ENCODE results near the gene THAP9.
A peak's percentile ranks its signal among the peaks of the same experiment; 100 is the strongest.
"Not testable (repeated sequence)": the region's sequence is repeated elsewhere in the genome, so short reads cannot be mapped to it uniquely, and the experiment has no call there.

The THAP9 gene, protein sequence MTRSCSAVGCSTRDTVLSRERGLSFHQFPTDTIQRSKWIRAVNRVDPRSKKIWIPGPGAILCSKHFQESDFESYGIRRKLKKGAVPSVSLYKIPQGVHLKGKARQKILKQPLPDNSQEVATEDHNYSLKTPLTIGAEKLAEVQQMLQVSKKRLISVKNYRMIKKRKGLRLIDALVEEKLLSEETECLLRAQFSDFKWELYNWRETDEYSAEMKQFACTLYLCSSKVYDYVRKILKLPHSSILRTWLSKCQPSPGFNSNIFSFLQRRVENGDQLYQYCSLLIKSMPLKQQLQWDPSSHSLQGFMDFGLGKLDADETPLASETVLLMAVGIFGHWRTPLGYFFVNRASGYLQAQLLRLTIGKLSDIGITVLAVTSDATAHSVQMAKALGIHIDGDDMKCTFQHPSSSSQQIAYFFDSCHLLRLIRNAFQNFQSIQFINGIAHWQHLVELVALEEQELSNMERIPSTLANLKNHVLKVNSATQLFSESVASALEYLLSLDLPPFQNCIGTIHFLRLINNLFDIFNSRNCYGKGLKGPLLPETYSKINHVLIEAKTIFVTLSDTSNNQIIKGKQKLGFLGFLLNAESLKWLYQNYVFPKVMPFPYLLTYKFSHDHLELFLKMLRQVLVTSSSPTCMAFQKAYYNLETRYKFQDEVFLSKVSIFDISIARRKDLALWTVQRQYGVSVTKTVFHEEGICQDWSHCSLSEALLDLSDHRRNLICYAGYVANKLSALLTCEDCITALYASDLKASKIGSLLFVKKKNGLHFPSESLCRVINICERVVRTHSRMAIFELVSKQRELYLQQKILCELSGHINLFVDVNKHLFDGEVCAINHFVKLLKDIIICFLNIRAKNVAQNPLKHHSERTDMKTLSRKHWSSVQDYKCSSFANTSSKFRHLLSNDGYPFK

DNA sequence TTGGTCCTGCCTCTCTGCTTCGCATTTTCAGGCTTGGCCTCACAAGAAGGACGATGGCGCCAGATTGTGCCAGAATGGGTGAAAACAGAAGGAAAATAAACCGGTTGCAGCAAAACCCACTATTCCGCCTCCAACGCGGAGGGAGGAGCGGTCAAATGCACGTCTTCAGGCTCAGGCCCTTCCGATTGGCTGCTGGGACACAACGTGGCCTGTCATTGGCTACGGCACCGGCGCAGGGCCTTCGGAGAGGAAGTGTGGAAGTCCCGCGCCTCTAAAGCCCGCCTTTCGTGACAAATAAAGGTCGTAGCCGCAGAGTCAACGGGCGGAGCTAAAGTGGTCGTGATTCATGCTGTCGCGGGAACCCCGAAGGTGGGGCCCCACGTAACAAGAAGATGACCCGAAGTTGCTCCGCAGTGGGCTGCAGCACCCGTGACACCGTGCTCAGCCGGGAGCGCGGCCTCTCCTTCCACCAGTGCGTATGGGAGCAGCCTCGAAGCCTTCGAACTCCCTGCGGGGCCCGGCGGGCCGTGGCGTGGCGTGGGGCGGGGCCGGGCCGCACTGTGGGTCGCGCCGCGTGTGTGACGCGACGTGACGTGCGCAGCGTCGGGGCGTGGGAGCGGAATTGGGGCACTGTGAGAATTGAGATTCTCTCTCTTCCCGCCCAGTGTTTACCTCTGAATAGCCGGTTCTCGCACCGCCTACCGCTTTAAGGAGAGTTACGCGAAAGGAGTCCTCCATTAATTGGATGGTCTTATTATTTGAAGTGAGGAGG lies at the start of gene THAP9:
TSS of gene THAP9 (plus strand) at position 325 of the 772 bp plus-strand sequence. CDS start at position 393, 68 bp downstream.
- peak; percentile 90 for DNase-seq

DNA sequence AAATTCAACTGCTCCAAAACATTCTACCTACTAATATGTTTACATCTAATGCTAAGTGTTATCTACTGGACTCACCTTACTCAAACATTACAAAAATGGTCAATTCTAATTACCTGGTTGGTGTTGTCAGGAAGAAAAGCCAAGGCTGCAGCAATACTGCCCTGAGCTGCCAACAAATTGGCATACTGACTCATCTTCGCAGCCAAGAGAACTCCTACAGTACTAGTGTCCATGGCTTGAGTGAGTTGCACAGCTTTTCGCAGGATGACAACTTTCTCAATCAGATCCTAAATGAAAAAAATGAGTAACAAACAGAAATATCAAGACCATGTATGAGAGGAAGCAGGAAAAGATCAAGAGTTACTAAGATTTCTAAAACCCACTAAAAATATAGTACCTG lies 49.2 kb upstream of the THAP9 start:
- DNase-seq: no peak

DNA sequence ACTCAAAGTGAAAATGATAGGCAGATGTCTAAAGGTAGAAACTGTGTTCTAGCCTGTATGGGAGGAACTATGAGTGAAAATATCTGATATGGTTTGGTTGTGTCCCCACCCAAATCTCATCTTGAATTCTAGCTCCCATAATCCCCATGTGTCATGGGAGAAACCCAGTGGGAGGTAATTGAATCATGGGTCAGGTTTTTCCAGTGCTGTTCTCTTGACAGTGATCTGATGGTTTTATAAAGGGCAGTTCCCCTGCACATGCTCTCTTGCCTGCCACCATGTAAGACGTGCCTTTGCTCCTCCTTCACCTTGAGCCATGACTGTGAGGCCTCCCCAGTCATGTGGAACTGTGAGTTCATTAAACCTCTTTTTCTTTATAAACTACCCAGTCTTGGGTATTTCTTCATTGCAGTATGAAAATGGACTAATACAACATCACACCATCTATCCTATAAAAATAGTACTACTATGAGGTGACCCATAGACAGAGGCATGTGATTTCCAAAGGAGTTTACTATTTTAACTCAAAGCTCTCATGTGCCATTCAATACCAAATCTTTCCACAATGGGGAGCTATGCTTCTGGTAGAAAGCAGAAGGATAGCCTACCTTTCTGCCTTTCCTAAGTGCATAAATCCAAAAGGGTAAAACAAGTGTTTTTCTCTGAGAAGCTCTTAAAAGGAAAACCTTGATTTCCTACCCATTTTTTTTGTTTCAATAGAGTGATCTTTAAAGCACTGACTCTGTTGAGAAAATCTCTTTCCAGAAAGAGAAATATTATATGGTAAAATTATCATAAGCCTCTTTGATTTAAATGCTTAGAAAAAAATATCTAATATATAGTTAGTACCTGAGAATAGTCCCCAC lies 48.4 kb upstream of the THAP9 start:
- DNase-seq: peak; percentile 1

DNA sequence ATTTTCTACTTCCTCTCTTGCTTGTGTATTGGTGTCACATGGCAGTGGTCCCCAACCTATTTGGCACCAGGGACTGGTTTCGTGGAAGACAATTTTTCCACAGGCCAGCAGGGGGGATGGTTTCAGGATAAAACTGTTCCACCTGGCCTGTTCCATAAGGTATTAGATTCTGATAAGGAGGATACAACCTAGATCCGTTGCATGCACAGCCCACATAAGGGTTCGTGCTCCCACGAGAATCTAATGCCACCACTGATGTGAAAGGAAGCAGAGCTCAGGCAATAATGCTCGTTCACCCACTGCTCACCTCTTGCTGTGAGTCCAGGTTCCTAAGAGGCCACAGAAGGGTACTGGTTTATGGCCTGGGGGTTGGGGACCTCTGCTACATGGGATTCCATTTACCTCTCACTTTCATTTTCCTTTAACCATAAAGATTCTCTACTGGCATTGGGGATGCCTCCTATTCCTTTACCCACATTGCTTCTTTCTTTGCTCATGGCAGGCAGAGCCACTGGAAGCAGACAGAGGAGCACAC lies 47.7 kb upstream of the THAP9 start:
- DNase-seq: no peak

DNA sequence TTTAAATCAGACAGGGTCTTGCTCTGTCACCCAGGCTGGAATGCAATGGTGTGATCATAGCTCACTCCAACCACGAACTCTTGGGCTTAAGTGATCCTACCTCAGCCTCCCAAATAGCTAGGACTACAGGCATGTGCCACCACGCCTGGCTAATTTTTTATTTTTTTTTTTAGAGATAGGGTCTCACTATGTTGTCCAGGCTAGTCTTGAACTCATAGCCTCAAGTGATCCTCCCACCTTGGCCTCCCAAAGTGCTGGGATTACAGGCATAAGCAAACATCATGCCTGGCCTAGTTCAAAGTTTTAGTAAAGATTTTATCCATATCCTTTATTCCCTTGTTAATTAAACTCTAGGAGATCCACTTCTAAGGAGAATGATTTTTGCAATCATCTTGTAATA lies 40.0 kb upstream of the THAP9 start:
- not testable (repeated sequence) for DNase-seq

DNA sequence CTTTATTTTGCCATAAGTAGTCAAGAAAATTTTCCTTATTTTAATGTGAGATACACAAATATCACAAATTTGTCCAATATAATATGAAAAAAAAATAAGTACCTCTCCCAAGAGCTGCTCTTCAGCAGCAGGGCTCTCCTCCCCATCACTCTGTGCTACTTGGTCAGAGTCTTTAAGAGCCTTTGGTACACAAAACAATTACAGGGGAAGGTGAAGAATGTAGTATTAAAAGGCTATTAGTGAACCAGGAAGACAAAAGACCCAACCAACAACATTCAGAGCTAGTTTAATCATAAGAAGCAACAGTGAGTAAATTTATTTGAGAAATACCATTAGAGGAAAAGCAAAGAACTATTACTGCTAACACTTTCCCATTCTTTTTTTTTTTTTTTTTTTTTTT lies 39.0 kb upstream of the THAP9 start:
- DNase-seq: no peak

DNA sequence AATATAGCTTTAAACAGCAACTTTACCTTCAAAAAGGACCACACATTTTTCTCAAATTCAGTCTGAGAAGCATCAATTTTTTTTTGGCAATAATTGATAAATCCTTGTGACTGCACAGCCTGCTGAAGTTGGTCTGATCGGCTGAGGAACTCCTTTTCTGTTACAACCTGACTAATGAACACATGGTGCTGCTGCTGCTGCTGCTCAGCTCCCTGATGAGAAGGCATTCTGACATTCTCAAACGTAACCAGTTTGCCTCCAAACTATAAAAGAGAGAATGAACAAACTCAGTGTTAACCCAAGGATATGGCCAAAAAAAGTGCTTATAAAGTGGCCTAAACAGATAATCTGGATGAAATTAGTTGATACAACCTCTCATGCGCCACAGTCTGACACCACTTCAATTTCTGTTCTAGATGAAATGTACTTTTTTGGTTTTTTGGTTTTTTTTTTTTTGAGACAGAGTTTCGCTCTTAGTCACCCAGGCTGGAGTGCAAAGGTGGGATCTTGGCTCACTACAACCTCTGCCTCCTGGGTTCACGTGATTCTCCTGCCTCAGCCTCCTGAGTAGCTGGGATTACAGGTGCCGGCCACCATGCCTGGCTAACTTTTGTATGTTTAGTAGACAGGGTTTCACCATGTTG lies 36.1 kb upstream of the THAP9 start:
- DNase-seq: no peak

DNA sequence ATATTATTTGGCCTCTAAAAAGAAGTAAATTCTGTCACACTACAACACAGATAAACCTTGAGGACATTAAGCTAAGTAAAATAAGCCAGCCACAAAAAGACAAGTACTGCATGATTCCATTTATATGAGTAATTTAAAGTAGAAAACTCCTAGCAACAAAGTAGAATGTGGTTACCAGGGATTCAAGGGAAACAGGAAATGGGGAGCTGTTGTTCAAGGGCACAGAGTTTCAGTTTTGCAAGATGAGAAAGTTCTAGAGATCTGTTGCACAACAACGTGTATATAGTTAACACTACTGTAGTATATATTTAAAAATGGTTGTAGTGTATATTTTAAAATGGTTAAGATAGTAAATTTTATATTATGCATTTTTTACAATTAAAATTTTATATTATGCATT lies 34.9 kb upstream of the THAP9 start:
- DNase-seq: no peak

DNA sequence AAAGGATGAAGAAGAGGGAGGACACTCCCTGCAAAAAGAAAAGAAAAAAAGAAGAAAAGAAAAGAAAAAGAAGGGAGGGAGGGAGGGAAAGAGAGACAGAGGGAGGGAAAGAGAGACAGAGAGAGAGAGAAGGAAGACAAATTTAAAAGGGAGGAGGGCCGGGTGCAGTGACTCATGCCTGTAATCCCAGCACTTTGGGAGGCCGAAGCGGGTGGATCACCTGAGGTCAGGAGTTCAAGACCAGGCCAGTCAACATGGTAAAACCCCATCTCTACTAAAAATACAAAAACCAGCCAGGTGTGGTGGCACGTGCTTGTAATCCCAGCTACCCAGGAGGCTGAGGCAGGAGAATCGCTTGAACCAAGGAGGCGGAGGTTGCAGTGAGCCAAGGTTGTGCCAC lies 34.5 kb upstream of the THAP9 start:
- DNase-seq: not testable (repeated sequence)

DNA sequence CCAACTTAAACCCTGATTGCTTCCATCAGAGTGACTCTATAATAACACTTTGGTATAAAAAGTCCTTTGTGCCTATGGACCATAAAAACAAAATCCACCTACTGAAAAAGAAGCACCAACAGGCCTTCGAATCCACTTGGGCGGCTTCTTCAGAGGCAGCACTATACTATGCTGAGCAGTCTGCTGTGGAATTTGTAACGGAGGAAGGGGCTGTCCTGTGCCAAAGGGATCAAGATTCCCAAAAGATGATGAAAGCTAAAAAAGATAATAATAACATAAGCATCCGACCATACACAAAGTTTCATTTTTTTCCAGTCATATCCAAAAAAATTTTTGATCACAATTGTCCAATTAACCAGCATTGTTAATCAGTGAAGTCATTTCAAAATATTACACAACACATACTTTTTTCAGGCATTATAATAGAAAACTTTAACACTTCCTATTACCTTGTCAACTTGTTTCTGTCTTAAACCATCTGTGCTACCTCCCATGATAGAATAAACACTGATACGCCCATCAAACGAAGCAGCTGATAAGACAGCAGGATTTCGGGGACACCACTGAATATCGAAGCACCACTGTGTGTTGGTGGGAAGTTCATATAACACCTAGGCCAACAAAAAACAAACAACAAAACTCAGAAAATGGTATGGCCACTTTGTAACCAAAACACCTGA lies 33.7 kb upstream of the THAP9 start:
- no peak for DNase-seq

DNA sequence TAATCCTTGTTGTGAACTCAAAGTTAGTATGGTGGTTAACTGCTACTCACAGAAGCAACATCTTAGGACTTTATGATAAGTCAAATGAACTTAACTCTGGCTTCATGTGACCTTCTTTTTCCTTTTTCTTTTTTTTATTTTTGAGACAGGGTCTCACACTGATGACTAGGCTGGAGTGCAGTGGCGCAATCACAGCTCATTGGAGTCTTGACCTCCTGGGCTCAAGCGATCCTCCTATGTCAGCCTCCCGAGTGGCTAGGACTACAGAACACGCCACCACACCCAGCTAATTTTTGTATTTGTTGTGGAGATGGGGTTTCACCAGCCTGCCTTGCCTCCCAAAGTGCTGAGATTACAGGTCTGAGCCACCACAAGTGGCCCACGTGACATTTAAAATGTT lies 32.0 kb upstream of the THAP9 start:
- DNase-seq: no peak

DNA sequence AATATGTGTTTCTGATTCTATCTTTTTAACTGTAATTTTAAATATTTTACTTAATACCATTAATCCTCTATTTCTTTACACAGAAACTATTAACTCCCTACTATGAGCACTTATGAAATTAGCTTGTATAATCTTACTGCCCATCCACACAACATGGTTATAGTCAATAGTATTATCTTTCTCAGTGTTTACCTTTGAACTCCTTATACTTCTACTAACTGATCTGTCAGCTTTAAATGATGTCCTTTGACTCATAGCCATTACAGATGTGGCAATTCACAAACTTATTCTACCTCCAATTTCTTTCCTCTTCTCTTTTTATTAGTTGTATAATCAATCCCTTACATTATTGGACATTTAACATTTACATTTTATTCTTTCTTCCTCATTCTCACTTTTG lies 15.1 kb upstream of the THAP9 start:
- DNase-seq: no peak

DNA sequence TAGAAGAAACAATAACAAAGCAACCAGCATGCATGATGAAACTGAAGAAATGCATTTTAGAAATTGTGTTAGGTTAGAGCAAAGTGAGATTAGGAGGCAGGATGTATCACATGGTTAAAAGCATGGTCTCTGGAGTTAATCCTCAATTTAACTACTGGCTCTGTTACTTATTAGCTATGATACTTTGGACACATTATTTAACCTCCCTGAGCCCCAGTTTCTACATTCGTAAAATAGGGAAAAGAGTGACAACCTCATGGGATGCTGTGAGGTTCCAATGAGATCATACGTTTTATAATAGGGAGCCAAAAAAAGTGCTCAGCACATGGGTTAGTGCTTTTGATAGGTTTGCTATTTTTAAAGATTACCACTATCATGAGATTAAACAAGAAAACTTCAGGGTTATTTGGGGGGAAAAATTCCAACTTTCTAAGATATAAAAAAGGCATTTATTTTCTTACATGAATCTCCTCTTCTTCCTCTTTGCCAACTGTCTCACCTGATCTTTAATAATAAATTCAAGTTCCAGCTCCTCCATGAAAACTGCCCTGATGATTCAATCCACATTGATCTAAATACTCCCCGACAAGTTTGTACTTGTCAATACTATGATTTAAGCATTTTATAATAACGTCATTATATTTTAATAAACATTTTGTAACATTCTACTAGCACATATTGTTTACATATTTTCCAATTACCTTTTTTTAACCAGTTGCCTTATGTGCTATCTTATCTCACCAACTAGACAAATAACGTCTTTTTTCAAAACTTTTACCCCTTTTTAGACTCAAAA lies 14.2 kb upstream of the THAP9 start:
- DNase-seq: no peak

DNA sequence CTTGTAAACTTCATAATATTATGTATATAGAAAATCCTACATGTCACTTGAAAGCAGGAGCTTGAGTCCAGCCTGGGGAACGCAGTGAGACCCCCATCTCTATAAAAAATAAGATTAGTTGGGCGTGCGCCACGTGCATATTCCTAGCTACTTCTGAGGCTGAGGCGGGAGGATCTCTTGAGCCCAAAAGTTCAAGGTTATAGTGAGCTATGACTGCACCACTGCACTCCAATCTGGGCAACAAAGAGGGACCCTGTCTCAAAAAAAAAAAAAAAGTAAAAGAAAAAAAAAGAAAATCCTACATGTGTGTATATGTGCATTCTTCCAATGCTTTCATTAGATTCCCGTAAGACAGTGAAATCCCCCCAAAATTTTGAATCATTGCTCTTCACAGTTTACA lies 11.2 kb upstream of the THAP9 start:
- no peak for DNase-seq

DNA sequence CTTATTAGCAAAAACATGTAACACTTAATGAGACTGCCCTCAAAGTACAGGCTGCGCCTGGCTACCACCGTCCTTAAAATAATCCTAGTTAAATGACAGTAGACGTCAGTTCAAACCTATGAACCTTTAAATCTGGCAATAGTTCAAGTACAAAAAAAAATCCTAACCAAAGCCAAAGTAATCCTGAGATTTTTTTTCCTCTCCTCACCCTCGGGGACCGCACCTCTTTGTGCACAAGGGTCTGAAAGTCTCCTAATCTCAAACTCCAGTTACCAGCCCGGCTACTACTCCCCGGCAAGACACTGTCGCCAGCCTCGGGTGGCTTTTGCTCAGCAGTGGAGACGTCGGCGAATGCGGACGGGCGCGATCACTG lies 10.0 kb upstream of the THAP9 start:
- no peak for DNase-seq

DNA sequence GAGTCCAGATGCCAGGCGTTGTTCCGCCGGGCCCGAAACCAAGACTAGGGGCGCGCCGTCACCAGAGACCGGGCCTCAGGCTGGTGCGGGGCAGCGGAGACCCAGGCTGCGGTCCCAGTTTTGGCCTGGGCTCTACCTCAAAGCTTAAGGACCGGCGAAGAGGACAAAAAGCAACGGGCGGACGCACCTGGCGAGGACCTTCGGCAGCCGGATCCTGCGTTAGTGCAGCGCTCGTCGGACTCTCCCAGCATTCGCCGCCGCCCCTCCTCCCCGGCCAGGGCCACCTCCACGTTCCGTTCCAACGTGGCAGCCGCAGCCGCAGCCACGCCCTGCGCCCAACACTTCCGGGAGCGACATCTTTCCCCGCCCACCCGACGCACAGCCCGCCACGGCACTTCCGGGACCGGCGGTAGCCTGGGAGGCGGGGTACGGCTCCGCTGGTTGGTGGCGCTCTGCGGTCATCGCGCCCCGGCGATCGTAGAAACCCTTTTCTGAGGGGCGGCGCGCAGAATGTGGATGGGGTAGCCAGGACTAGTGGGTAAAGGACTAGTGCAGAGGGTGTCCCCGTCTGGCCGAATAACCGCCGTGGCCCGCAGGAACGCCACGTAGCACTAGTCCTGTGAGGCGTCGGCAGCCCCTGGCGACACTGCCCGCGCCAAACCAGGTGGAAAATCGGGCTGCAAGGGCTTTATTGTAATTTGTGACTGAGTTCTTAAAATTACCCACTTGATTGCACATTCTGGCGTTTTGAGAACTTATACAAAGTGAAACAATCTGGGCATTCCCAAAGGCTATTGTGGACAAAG lies 9.4 kb upstream of the THAP9 start, which contains the start of gene SEC31A:
TSS of gene SEC31A (minus strand) at position 253 of the 806 bp plus-strand sequence. CDS start 9,217 bp downstream, outside the sequence.
- DNase-seq: peak; percentile 87

DNA sequence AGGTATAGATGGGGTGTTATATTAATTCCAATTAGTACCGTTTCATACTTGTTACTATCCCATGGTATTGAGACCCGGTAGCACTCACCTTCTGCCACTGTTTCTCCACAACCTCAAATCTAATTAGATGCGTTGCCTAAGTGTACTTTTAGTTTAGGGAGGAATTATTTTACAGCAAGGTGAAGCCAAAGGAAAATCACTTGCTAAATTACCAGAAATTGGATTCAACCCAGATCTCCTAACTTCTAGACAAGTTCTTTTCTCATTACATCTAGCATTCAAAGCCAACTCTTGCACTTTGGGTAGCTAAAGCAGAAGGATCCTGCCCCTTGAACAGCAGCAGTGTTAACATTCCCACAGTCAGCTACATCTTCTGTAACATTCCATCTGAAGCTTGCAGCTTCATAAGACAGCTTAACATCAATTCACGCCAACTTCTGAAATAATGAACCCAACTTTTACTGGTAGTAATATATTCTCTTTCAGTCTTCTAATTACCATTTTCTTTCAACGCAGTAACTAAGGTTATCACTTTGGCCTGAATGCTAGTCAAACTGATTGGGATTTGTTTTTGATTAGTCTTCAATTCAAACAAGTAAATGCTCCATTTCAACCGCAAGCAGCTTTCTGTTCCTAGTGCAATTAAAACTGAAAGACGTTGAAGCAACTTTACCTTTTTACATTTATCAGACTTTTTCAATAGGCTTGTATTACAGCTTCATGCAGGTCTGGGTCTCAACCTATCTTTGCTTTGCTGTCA lies 8.6 kb upstream of the THAP9 start:
- DNase-seq: no peak

DNA sequence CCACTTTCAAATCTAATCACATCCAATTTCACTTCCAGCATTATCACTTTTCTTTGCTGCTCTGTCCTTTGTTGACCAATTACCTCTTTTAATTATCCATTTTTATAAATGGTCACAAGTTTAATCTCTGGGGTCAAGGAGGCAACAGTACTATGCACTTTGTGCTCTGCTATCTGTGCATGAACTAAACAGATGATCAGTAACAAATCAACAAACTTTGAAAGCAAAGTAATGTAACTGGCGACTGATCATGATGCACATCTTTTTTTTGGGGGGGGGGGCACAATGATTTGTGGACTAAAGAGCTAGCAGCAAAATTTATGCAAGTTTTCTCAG lies 8.1 kb upstream of the THAP9 start:
- no peak for DNase-seq
